Pons (tissue), 1 donor: Measurements from ENCODE around the gene KLHDC9.

ENCODE experiments used
- DNase-seq: peaks from one replicate; pipeline ENCODE4 v3.0.0-alpha.2; 2016; ENCODE audit warnings: low spot score

KLHDC9 gene

DNA sequence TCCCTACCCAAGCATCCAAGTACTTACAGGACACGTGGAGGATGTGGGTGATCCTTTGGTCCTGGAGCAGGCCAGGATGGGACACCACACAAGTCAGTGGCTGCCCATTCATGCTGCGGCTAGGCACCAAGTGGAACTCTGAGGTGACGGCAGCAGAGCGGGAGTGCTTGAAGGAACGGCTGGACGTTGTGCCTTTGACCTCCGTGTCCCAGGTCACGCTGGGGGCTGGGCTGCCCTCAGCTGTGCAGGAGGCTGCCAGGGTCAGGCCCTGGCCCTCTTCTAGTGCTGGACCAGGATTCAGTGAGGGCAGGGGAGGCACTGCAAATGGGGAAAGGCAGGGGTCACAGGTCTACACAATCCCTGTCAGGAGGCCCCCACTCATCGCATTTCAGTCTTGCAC is 20.7 kb upstream of the KLHDC9 start:
- DNase-seq: no peak

DNA sequence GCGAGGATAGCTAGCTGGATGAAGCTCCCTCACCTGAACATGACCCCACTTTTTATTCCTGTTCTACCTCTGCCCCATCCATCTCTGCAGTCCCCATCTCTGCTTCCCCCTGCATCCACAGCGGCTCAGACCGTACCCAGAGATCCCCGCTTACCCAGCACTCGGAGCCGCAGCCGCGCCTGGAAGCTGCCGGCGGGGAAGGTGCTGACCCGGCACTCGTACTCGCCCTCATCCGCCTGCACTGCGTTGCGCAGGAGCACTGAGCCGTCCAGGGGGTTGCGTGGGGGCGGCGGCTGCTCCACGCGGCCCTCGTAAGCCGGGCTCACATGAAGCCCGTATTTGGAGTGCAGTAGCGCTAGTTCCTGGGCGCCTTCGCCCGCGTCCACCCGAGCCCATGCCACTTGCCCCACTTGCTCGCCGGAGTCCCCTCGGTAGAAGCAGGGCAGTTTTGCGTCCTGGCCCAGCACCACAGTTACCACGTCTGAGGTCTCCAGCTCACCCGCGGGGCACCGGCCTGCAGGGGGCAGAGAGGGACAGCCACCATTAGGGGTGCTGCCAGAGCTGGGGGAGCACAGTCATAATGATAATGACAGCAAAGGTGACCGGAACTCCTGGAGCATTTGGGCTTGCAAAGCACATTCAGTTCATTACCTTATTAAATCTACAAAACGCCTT is 18.6 kb upstream of the KLHDC9 start:
- DNase-seq: no peak

DNA sequence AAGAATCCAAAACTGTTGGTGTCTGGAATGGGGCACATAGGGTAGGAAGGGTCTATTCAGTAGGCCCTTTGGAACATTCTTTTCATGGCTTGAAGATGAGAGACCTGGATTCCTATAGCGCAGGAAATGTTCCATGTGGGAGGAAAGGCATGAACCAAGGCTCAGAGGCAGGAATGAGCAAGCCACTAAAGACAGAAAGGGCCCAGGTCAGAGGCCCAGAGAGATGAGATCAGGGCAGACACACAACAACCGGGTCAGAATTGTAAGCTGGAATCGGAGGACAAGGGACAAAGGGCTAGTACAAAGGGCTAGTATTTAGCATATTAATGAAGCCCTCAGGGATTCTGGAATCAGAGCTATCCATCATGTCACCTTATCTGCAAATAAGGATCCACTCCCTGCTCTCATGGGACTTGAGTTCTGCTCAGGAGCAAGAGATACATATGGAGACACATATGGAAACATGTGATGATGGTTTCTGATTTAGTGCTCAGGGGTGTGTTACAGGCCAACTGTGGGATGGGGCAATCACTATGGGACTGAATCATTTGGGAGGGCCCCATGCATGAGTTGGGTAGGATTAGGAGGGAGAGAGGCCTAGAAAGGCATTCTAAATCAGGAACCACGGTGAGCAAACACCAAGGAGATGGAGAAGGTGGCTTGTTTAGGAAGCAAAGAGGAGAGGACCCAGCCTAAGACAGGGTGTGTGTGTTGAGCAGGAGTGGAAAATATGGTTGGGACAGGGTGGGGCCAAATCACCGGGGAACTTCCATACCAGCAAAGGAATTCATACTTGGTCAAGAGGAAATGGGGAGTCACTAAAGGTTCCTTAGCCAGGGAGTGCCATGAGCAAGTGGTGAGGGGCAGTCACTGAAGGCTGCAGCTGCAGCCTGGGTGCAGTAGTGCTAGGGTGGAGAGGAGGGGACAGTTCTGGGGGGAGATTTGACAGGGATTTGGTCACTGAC is 17.4 kb upstream of the KLHDC9 start:
- DNase-seq: no peak

DNA sequence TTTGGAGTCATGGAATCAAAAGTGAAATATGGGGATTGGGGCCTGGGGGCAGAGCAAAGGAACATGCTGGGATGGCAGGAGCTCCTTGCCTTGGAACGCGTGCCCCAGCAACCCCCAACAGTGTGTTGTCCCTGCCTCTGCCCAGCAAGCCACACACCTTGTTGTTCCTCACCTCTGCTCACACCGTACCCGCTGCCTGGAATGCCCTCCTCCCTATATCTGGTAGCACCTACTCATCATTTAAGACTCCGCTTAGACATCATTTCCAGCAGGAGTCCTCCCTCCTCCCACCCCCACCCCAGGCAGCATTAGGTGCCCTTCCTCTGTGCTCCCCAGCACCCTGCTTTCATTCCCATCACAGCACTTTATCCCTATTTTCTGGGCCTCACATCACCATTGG is 16.6 kb upstream of the KLHDC9 start:
- DNase-seq: no peak

DNA sequence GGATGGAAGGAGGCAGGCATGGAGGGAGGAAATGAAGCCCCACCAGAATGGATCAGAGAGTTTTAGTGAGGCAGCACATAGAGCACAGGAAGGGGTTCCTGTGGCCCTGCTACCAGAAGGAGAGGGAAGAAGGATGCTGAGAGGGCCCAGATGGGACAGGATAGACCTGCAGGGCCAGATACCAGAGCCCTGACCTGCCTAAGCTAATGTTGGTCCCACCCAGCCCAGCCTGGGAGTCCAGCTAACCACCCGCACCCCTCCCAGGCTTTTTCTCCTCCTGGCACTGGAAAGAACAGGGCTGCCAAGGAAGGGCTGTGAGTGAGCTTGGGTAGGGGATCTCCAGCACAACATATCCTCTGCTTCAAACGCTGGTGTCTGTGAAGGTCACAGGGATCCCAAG is 15.7 kb upstream of the KLHDC9 start:
- DNase-seq: no peak

DNA sequence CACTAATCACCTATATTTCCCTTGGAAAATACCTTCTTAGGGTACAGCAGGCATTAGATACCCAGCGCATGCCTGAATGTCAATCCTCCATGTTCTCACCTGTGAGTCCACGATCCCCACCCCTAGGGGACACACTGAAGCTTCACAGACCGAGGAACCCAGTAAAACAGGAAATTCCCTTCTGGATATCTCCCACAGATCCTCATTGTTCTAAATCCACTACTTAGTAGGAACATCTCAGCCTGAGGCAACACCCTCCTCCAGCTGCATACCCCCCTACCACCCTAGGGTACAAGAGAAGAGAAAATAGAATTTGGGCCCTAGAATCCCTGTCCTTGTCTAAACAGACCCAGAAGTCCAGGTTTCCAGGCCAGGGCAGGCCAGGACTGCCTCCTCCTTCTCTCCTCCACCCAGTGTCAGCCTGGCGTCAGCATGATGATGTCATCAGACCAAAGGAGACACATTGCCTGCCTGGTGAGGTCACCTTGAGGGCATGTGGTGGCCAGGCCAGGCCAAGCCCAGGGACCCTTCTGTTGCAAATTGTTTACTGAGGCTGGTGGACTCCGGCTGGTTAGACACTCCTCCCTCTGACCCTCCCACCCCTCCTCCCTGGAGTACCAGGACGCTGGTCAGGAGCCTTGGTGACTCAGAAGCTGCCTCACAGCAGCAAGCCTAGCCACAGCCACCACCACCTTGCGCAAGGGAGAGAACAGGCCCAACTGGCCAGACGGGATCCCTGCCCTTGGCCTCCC is 15.0 kb upstream of the KLHDC9 start:
- DNase-seq: no peak

DNA sequence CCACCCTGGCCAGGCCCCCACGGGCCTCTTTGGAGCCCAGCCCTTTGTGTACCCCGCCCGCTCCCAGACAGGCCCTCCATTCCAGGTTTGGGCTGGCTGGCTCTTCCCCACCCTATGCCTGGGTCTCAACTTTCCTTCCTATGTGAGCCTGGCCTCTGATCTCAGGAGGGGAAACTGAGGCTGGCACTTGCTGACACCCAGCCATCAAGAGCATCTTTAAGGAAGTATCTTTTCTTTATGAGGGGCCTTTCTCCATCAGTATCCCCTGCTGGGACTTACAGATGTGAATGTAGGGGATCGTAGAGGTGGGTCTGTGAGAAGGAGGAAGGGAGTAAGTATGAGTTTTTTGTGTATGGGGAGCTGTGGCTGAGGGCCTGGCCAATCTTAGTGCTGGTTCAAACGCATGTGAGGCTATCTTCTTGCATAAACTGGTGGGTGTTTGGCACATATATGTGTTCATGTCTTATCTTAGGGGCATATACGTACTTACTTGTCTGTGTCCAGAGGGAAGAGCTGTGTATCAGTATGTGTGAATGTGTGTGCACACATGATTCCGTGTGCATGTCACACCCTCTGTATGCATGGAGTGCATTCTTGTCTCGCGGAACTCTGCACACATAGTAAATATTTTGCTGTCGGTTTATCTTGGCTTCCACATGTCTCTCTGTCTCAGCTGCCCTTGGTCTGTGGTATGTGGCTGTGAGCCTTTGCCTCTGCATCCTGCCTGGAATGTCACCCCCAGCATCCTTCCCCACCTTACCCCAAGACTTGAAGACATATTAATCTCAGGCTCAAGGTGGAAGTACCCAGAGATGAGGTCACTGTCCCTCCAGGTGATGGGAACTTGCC is 14.2 kb upstream of the KLHDC9 start:
- DNase-seq: no peak

DNA sequence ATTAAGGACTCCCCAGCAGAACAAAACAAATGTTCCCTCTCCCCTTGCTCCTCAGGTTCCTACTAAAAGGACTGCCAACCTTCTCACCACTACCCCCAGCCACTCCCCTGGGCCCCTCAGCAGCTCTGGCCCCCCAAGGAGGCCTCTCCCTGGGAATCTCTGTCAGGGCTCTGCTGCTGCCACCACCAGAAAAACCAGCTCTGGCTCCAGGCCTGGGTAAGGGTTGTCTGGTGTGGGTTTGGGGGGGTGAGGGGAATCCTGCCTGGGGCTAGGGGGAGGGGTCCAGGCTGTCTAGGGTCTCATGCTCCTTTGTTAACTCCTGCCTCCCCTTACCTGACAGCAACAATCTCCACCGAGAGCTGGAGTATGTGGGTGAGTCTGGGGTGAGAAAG is 13.6 kb upstream of the KLHDC9 start:
- DNase-seq: no peak

DNA sequence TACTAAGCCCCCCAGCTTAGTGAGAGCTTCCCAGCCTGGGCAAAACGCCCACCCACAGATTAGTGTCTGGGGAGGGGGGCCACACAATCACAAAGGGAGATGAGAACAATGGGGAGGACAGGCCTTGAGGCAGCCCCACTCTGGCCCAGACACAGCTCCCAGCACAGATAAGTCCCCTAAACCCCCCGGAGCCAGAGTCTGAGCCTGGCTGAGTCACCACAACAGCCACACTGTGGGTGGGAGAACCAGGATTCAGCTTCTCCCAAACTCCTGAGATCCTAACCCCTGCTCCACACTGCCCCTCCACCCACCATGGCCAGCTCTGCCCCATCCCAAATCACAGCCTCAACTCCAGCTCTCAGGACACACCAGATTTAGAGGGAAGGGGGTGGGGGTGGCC is 13.0 kb upstream of the KLHDC9 start:
- DNase-seq: no peak

DNA sequence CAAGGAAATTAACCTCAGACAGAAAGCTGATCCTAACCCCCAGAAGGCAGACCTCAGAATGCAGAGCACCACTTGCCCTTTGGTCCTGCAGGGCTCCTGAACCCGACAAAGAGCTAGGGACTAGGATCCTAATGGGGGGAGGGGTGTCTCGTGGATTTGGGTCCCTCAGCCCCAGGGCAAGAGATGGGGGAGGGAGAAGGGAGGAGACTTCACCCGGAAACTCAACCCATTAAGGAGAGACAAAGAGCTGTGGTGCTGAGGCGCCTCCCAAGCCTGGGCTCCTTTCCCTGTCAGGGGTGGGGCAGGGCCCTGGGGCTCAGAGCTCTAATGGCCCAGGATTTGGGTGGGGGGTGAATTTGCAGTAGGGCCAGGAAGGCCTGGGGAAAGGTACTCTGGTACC is 11.7 kb upstream of the KLHDC9 start:
- no peak for DNase-seq

DNA sequence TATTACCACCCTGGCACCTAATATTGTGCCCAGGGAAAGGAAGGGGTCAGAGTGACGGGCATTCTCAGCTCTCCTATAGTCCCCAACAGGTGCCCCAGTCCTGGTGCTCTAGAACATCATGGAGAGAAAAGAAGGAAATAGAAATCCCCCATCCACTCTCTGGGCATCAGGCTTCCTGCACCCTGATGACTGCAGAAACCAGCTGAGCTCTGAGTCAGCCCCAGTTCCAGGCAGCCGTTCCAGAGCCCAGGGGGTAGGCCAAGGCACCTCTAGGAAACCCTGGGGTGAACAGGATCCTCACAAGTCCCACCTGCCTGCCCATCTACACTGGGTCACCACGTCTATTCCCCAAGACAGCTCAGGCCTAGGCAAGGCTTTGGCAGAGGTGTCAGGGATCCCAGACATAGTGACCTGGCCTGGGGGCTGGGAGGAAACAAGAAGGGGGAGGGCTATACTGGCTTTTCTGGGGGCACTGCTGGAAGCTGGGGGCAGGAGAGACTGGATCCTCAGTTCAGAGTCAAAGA is 9.5 kb upstream of the KLHDC9 start:
- DNase-seq: no peak

DNA sequence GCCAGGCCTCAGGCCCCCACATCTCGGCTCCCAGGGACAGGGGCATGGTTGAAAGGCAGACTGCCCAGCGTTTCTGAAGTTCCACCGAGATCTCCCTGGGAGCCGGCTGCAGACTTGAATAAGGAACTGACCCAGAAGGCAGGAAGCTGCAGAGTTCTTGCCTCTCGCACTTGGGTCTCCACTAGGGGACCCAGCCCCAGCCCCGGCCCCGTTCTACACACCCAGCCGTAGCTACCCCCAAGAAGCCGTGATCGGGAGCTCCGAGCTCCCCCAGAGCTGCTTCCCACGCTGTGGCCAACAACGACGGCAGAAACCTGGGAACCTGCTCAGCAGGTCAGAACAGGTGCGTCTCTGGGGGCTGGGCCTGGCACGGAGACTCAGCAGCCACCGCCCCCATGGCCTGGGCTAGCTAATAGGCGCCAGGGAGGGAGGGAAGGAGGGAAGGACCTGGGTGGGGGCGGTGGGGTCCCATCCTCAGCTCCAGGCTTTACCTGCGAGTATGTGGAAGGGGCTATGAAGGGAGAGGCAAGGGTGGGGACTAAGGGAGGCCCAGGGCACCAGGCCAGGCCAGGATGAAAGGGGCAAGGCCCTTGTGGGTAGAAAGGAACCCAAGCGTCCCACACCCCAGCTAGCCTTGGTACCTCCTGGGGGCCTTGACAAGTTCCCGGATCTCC is 8.8 kb upstream of the KLHDC9 start, which contains the start of gene NECTIN4:
TSS of gene NECTIN4 (minus strand) at position 308 of the 674 bp plus-strand sequence. CDS start at position 46, 262 bp downstream.
- DNase-seq: no peak

DNA sequence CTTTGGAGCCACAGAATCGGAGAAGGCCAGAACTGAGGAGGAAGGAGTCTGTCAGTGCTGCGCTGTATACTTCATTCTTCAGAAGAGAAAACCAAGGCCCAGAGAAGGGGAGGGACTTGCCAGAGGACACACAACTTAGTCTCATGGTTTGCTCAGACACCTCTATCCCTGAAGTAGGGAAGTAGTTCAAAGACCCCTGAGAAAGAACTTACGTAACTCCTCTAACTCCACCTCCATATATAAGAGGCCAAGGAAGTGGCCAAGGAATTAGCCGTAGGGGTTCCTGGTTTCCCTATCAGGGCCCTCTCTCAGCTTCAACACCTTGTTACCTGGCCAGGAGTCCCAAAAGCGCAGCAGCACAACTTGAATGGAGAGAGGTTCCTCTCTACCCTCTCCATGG is 8.2 kb upstream of the KLHDC9 start:
- DNase-seq: no peak

DNA sequence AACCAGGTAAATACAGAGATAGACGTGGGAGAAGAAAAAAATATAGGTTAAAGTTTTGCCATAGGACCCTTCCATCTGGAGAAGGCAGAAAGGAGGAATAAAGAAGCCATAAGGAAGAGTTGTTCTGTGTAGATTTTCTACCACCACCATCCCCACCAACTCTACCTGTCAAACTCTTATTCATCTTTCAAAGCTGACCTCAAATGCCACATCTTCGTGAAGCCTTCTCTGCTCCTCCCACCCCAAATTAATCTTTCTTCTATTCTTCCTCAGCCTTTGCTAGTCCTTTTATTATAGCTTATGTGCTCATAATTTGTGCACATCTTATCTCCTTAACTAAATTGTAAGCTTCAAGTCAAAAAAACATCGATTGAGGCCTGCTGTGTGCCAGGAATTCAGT is 7.5 kb upstream of the KLHDC9 start:
- DNase-seq: no peak

DNA sequence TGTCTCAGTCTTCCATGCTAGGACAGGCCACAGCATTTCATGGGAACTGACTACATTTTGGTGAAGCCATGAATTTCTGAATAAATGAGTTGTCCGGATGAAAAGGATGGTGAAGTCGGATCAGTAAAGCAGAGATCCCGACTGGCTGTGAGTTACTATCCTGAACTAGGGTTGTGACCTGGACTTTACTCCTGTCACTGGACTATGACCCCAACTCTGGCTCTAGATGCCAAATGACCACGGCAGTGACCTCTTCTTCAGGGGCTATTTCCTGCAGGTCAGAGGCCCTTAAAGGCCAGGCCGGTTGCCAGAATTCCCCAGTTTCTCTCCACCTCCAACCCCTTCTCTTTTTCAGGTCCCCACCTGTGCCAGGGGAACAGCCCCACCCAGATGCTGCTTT is 7.1 kb upstream of the KLHDC9 start:
- DNase-seq: no peak

DNA sequence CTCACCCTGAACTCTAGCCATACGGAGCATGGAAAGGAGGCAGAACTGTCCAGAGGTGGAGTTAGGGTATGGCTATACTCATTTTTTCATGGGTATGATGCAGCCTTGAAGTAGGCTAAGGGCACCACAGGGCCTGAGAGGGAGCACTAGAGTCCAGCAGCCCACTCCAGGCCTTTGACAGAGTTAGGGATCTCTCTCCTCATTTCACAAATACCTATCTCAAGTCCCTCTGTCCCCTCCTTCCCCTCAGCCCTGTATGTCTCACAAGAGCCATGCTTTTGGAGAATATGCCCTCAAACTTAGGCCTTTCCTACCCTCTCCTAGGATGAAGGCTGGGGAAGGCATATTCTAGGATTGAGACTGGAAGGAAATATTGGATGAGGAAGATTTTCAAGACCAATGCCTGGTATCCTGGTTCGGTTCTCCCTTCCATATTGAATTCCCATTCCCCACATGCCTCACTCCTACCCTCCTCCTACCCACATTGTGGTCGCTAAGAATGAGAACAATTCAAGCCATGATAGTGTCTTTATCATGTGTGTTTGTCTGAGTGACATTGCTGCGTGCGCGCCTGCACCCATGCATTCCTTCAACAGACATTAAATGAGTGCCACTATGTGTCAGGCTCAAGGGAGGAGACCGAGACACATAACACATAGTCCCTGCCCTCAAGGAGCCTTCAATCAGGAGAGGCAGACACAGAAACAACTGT is 6.2 kb upstream of the KLHDC9 start:
- DNase-seq: no peak

DNA sequence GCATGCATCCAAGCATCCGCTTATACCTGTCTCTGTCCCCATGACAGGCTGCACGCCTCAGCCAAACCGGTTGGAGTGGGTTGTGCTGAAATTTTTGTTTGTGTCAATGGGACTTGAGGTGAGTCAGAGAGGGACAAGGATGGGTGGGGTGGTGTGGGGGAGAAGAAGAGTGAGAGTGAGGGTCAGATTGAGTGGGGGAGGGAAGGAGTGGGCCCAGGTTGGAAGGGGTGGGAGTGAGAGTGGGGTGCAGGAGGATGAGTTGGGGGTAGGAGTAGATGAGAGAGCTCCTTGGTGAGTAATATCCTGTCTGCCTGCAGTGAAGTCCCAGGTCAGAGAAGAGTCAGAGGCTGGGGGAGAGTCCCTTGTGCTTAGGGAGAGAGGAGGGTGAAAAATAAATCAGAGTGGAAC is 5.5 kb upstream of the KLHDC9 start:
- DNase-seq: no peak

DNA sequence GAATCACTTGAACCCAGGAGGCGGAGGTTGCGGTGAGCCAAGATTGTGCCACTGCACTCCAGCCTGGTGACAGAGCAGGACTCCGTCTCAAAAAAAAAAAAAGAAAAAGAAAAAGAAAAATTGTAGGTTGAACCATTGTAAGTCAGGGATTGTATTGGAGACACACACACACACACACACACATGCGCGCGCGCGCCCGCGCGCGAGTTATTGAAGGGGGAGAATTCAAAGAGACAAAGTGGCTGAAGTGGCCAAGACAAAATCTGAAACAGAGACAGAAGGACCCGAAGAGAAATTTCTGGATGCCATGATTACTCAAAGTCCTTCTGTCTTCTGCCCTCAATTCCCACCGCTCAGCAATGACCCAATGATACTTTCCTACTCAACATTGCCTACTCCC is 3.7 kb upstream of the KLHDC9 start:
- no peak for DNase-seq

DNA sequence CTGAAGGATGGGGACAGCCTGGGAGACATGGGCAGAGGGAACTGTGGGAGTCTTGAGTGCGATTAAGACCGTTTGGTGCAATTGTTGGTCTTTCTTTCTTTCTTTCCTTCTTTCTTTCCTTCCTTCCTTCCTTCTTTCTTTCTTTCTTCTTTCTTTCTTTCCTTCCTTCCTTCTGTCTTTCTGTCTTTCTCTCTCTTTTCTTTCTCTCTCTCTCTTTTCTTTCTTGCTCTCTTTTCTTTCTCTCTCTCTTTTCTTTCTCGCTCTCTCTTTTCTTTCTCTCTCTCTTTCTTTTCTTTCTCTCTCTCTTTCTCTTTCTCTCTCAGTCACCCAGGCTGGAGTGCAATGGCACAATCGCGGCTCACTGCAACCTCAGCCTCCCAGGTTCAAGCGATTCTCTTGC is 2.9 kb upstream of the KLHDC9 start:
- DNase-seq: no peak

DNA sequence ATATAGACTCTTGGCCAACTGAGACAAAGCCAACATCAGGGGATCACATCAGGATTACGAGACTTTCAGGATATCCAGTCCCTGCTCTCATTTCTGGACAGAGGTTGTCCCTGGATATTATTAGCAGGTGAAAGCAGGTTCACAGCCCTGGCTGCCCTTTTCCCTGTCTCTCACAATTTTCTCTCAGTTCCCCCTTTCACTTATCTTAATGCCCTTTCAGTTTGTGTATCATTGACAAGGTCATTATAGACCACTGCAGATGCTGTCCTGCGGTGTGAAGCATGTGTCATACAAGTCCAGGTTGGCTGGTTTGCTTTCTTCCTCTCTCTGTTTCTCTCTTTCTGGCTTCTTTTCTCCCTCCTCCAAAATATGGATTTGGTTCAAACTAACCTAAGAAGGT is 2.1 kb upstream of the KLHDC9 start:
- no peak for DNase-seq
